ES-I3 (cell line): ENCODE results near the gene CD22.

Experiments
- H3K36me3 ChIP-seq: 2 replicates; pipeline ENCODE4 v1.6.1; 2013; ENCODE audit warnings: mild to moderate bottlenecking, low read length, control low read depth, moderate library complexity; ENCODE audit not compliant: insufficient read depth
- H3K4me1 ChIP-seq: 2 replicates; pipeline ENCODE4 v1.6.1; 2013; ENCODE audit warnings: mild to moderate bottlenecking, control low read depth, low read length; ENCODE audit not compliant: insufficient read depth
- H3K9ac ChIP-seq: 2 replicates; pipeline ENCODE4 v1.6.1; 2013; ENCODE audit warnings: low read depth, mild to moderate bottlenecking, low read length, moderate library complexity
- H3K9me3 ChIP-seq: 2 replicates; pipeline ENCODE4 v1.6.1; 2013; ENCODE audit warnings: mild to moderate bottlenecking, low read length, moderate library complexity; ENCODE audit not compliant: control insufficient read depth, insufficient read depth

Gene CD22

GRCh38 chr19:35292421-35293362 is 36.3 kb upstream of the CD22 start:
- Histone ChIP-seq H3K9ac (no peak overlapping the region), H3K9me3 (no peaks in the 10 kb centered on the region)

GRCh38 chr19:35293363-35293739 is 35.6 kb upstream of the CD22 start:
- Histone ChIP-seq H3K36me3 (no peaks in the 10 kb centered on the region), H3K4me1 (peaks cover 10% of the 10 kb centered on the region; the same call in 1 of the 2 replicates), H3K9me3 (no peaks in the 10 kb centered on the region)

More at GRCh38 chr19:35292421-35293362, 36.3 kb upstream of the CD22 start:
- H3K36me3 ChIP-seq: no peaks in the 10 kb centered on the region
- peaks cover 10% of the 10 kb centered on the region; the same call in 1 of the 2 replicates for H3K4me1 ChIP-seq

GRCh38 chr19:35293808-35294207 is 35.2 kb upstream of the CD22 start:
- Histone ChIP-seq H3K4me1 (peaks cover 10% of the 10 kb centered on the region; the same call in 1 of the 2 replicates), H3K36me3 (no peaks in the 10 kb centered on the region), H3K9me3 (no peaks in the 10 kb centered on the region), H3K9ac (no peak overlapping the region)

More at GRCh38 chr19:35293363-35293739, 35.6 kb upstream of the CD22 start:
- no peak overlapping the region for H3K9ac ChIP-seq

GRCh38 chr19:35294328-35294727 is 34.7 kb upstream of the CD22 start:
- no peak overlapping the region for H3K9ac ChIP-seq
- peaks cover 10% of the 10 kb centered on the region; the same call in 1 of the 2 replicates for H3K4me1 ChIP-seq

GRCh38 chr19:35294859-35295791 is 33.9 kb upstream of the CD22 start:
- Histone ChIP-seq H3K36me3 (no peaks in the 10 kb centered on the region), H3K9me3 (no peaks in the 10 kb centered on the region), H3K9ac (no peak overlapping the region), H3K4me1 (peaks cover 13% of the 10 kb centered on the region; the same call in 1 of the 2 replicates)

More at GRCh38 chr19:35294328-35294727, 34.7 kb upstream of the CD22 start:
- no peaks in the 10 kb centered on the region for H3K9me3 ChIP-seq
- H3K36me3 ChIP-seq: no peaks in the 10 kb centered on the region

GRCh38 chr19:35295792-35296462 is 33.1 kb upstream of the CD22 start:
- peaks cover 9% of the 10 kb centered on the region; the same call in 1 of the 2 replicates for H3K4me1 ChIP-seq
- no peaks in the 10 kb centered on the region for H3K9me3 ChIP-seq
- H3K36me3 ChIP-seq: no peaks in the 10 kb centered on the region
- H3K9ac ChIP-seq: no peak overlapping the region

- no peaks in the 10 kb centered on the region for H3K36me3 ChIP-seq
- no peaks in the 10 kb centered on the region for H3K9me3 ChIP-seq
- H3K9ac ChIP-seq: no peak overlapping the region
- peaks cover 9% of the 10 kb centered on the region; the same call in 1 of the 2 replicates for H3K4me1 ChIP-seq
These were observed 32.1 kb upstream of the CD22 start for GRCh38 chr19:35296644-35297514.

GRCh38 chr19:35297515-35297848 is 31.5 kb upstream of the CD22 start:
- H3K4me1 ChIP-seq: peaks cover 9% of the 10 kb centered on the region; the same call in 1 of the 2 replicates
- no peaks in the 10 kb centered on the region for H3K9me3 ChIP-seq
- no peak overlapping the region for H3K9ac ChIP-seq
- H3K36me3 ChIP-seq: no peaks in the 10 kb centered on the region

GRCh38 chr19:35297922-35298321 is 31.1 kb upstream of the CD22 start:
- Histone ChIP-seq H3K4me1 (peaks cover 9% of the 10 kb centered on the region; the same call in 1 of the 2 replicates), H3K36me3 (no peaks in the 10 kb centered on the region), H3K9ac (no peak overlapping the region), H3K9me3 (no peaks in the 10 kb centered on the region)

- Histone ChIP-seq H3K36me3 (no peaks in the 10 kb centered on the region), H3K4me1 (peaks cover 9% of the 10 kb centered on the region; the same call in 1 of the 2 replicates), H3K9ac (no peak overlapping the region), H3K9me3 (no peaks in the 10 kb centered on the region)
These were observed 30.4 kb upstream of the CD22 start for GRCh38 chr19:35298561-35298972.

GRCh38 chr19:35299523-35300338 is 29.3 kb upstream of the CD22 start:
- Histone ChIP-seq H3K36me3 (no peaks in the 10 kb centered on the region), H3K4me1 (peaks cover 9% of the 10 kb centered on the region; the same call in 1 of the 2 replicates), H3K9ac (peak overlapping the region; percentile 3; the same call in 1 of the 2 replicates), H3K9me3 (no peaks in the 10 kb centered on the region)

- Histone ChIP-seq H3K9me3 (no peaks in the 10 kb centered on the region), H3K4me1 (peaks cover 5% of the 10 kb centered on the region; the same call in 1 of the 2 replicates), H3K9ac (peak overlapping the region; percentile 3; the same call in 1 of the 2 replicates), H3K36me3 (no peaks in the 10 kb centered on the region)
These were observed 28.7 kb upstream of the CD22 start for GRCh38 chr19:35300339-35300649.
